C4-2B (cell line): ENCODE data around the gene PRKCD.

ENCODE experiments used
- H3K27ac ChIP-seq: fragments of 450-650 bp; 2 replicates; pipeline ENCODE4 v1.5.1; 2017
- CTCF ChIP-seq: fragments of 450-650 bp; conservative IDR thresholded peaks from 2 replicates; pipeline ENCODE4 v1.5.1; 2017; ENCODE audit warnings: mild to moderate bottlenecking
- ZFX ChIP-seq: fragments of 450-650 bp; IDR thresholded peaks from 2 replicates; pipeline ENCODE4 v1.6.1; 2017

The PRKCD gene

DNA sequence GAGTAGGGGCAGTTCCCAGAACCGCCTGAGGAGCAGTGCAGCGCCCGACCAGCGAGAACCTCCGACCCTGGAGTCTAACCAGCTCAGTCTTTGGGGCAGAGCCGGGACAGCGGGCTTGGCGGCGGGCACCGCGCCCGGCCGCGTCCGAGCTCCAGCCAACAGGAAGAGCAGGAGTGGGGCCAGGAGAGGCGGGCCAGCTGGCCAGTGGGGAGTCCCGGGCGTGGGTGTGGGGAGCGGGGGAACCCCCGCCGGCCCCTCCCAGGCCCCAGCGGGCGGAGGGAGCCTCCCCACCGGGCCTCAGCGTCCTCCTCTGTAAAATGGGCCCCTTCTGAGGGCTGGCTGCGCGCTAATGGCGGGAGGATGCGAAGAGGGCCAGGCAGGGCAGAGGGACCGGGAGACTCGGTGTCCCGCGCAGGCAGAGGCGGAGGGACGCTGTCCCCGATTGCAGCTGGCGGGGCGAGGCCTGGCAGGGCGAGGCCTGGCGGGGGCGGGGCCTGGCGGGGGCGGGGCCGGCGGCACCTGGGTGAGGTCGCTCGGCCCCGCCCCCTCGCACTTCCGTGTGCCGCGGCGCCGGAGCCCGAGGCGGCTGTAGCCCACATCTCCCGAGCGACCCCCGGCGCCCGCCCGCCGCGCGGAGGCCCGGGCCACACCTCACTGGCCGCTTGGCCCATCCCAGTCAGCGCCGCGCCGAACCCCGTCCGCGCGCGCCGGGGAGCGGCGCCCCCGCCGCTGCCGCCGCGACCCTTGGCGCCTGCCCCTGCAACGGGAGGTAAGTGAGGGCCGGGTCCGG lies at the start of gene PRKCD:
Gene PRKCD (plus strand): TSS at position 550 of the 790 bp plus-strand sequence. CDS start 17,214 bp downstream, outside the sequence.
- no peak for TF ChIP-seq ZFX
- H3K27ac ChIP-seq = peak within 1 kb of the TSS; percentile 94

DNA sequence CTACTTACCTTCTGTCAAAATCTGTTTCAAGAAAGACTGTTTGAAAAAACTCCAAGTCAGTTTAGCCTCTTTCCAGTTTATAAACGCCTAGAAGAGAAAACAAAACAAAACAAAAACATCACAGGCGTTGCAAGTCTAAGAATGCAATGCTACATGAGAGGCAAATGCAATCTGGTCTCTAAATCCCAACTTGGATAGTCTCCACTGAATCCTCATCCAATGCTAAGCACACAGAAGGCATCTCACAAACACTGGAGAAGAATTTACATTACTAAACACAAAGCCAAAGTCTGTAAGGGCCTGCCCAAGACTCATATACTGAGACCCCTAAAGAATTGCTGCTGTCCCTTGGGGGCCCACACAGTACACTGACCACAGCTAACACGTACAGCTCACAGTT lies 49.2 kb upstream of the PRKCD start:
- H3K27ac ChIP-seq = no peak overlapping the region
- TF ChIP-seq CTCF (no peak), ZFX (no peak)

GRCh38 chr3:53113293-53114010 lies 47.6 kb upstream of the PRKCD start:
- H3K27ac ChIP-seq = no peak overlapping the region
- no peak for TF ChIP-seq CTCF
- TF ChIP-seq ZFX = no peak

DNA sequence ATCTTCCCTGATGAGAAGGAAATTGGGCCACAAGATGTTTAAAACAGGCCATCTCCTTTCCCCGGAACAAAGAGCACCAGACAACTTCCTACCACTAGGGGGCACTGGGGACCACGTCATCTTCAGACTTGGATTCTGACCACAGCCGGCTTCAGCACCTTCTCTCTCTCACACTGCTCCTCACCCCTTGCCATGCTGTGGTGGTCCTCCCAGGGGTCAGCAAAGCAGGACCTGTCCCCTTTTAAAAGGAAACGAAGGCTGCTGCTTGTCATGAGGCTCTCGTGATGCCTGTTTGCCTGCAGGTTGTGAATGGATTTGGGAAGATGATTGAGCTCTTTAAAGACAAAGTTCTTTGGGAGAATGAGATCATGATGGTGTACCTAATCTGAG lies 47.0 kb upstream of the PRKCD start:
- TF ChIP-seq ZFX (no peak), CTCF (peak; percentile 92)
- no peak overlapping the region for H3K27ac ChIP-seq

DNA sequence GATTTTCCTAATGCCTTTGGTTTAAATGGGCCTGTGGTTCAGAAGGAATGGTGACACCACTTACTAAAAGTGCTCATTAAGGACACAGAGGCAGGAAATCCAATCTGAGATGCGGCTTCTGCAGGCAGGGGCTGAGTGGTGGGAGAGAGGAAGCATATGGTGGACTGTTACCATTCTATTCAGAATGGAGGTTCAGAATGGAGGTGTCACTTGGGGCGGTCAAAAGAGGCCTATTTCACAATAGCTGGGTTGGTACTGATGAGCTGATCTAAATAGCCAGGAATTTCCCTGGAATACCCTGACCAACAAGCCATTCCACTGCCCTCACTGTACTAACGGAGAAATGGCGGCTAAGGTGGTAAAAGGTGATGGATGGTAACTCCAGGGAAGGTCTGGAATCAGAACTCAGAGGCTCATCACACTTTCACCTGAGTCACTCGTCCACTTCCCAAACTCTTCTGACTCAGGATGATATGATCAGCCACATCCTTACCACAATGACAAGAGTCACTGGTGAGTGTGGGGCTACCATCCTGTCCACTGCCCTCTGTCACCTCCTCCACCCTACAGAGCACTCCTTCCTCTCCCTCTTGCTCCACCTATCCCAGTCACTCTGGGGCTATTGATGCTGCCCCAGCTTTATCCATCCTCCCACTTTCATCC lies 46.5 kb upstream of the PRKCD start:
- no peak for TF ChIP-seq ZFX
- TF ChIP-seq CTCF = no peak
- H3K27ac ChIP-seq = no peak overlapping the region

DNA sequence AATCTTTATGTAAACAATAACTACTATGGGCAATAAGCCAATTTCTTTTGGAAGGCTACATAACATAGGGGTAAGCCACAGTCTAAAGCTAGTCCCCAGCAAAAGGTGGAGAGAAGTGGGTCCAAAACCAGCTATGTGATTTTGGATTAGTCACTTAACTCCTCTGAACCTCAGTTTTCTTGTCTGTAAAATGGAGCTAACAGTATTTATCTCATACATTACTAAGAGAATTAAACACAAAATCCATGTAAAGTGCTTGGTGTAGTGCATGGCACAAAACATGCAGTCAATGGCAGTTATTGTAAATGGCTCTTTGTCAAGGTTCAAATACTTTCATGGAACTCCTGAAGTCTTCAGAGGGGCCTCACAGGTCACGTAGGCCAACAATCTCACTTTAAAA lies 44.1 kb upstream of the PRKCD start:
- H3K27ac ChIP-seq = no peak overlapping the region
- no peak for TF ChIP-seq CTCF
- no peak for TF ChIP-seq ZFX

- no peak overlapping the region for H3K27ac ChIP-seq
- no peak for TF ChIP-seq CTCF
- TF ChIP-seq ZFX = no peak
Measured at GRCh38 chr3:53120336-53120735, 40.7 kb upstream of the PRKCD start.
